Smooth muscle cell (in vitro differentiated cells): Measurements from ENCODE around the gene LDHAL6A. TPM values are rescaled to one million over a fixed set of nuclear protein-coding genes. Genes with fewer than 3 reads are reported as not detected.
"Not testable (repeated sequence)": the region's sequence is repeated elsewhere in the genome, so short reads cannot be mapped to it uniquely, and the experiment has no call there.

Experiments
- DNase-seq: peaks from one replicate; lab custom pipeline; 2025; ENCODE audit not compliant: unreplicated experiment; lab: John Stamatoyannopoulos, UW
- H2AFZ ChIP-seq: fragments of 200-600 bp; sonication (generic); 2 replicates; pipeline ENCODE4 v1.6.0; 2016; ENCODE audit warnings: antibody characterized with exemption, low read depth, mild to moderate bottlenecking
- H3F3A ChIP-seq: fragments of 200-600 bp; sonication (generic); 2 replicates; pipeline ENCODE4 v1.6.0; 2017; ENCODE audit warnings: antibody characterized with exemption, low read depth
- H3K27ac ChIP-seq: fragments of 200-600 bp; sonication (generic); 2 replicates; pipeline ENCODE4 v1.5.1; 2016; ENCODE audit warnings: low read depth, mild to moderate bottlenecking
- H3K27me3 ChIP-seq: fragments of 200-600 bp; sonication (generic); 2 replicates; pipeline ENCODE4 v1.6.1; 2016; ENCODE audit warnings: low read depth, mild to moderate bottlenecking
- H3K36me3 ChIP-seq: fragments of 200-600 bp; sonication (generic); 2 replicates; pipeline ENCODE4 v1.5.1; 2016; ENCODE audit warnings: low read depth
- H3K4me1 ChIP-seq: fragments of 200-600 bp; sonication (generic); 2 replicates; pipeline ENCODE4 v1.5.1; 2016; ENCODE audit warnings: low read depth
- H3K4me2 ChIP-seq: fragments of 200-600 bp; sonication (generic); 2 replicates; pipeline ENCODE4 v1.6.0; 2016; ENCODE audit warnings: mild to moderate bottlenecking
- H3K4me3 ChIP-seq: fragments of 200-600 bp; sonication (generic); 2 replicates; pipeline ENCODE4 v1.5.1; 2016; ENCODE audit warnings: mild to moderate bottlenecking
- H3K79me2 ChIP-seq: fragments of 200-600 bp; sonication (generic); 2 replicates; pipeline ENCODE4 v1.6.0; 2016; ENCODE audit warnings: low read depth, mild to moderate bottlenecking
- H3K9ac ChIP-seq: fragments of 200-600 bp; sonication (generic); 2 replicates; pipeline ENCODE4 v1.6.0; 2016; ENCODE audit warnings: low read depth
- H3K9me3 ChIP-seq: fragments of 200-600 bp; sonication (generic); replicated peaks from 2 replicates; pipeline ENCODE4 v1.5.1; 2016; ENCODE audit warnings: low read depth
- H4K20me1 ChIP-seq: fragments of 200-600 bp; sonication (generic); 2 replicates; pipeline ENCODE4 v1.6.0; 2016; ENCODE audit warnings: low read depth
- CTCF ChIP-seq: fragments of 200-600 bp; sonication (generic); IDR thresholded peaks from 2 replicates; pipeline ENCODE4 v1.5.1; 2017; ENCODE audit warnings: borderline replicate concordance, mild to moderate bottlenecking, antibody characterized with exemption; ENCODE audit not compliant: insufficient read depth, poor library complexity, severe bottlenecking
- WGBS: methylation state at CpG from one replicate; pipeline ENCODE4 v1.1.7; 2016; ENCODE audit warnings: low lambda C conversion rate; 5-methylcytosine and 5-hydroxymethylcytosine counted together
- polyA plus RNA-seq: library from polyadenylated mRNA; unstranded; fragments of >200 nt; fragmentation: Nextera tagmentation; extraction: Ambion mirVana; gene quantifications from 2 replicates; pipeline ENCODE4 v1.2.1, GENCODE V29; 2016
- total RNA-seq: library from RNA; depleted of rRNA; stranded (reverse); fragments of >200 nt; gene quantifications from 2 replicates; pipeline ENCODE4 v1.2.3, GENCODE V29; 2014

Gene LDHAL6A
- total RNA-seq (not detected in 2 replicates), polyA plus RNA-seq (0.06 TPM in 1 of 2 replicates, not detected in the other)

GRCh38 chr11:18455686-18456372, at the start of gene LDHAL6A:
Gene LDHAL6A (plus strand): TSS chr11:18455856. CDS start chr11:18456681, 825 bp downstream.
- H2AFZ ChIP-seq: no peak within 1 kb of the TSS
- H3K4me2 ChIP-seq: no peak within 1 kb of the TSS
- TF ChIP-seq CTCF: no peak
- H3K27ac ChIP-seq: no peak within 1 kb of the TSS
- H3K4me3 ChIP-seq: no peak within 1 kb of the TSS
- no peaks in the 10 kb centered on the region for H3K27me3 ChIP-seq
- no peak for DNase-seq
- H3K9me3 ChIP-seq: no peaks in the 10 kb centered on the region
- H3F3A ChIP-seq: no peaks in the 10 kb centered on the region
- 82% methylated on average over 47 of the region's 47 CpGs for WGBS
- H3K4me1 ChIP-seq: no peaks in the 10 kb centered on the region
- H4K20me1 ChIP-seq: no peaks in the 10 kb centered on the region
- H3K36me3 ChIP-seq: no peaks in the 10 kb centered on the region
- no peaks in the 10 kb centered on the region for H3K79me2 ChIP-seq
- no peak within 1 kb of the TSS for H3K9ac ChIP-seq

- H4K20me1 ChIP-seq: peaks cover 62% of the 10 kb centered on the region
- not testable (repeated sequence) for H3K4me3 ChIP-seq, H3K4me1 ChIP-seq, H3K9ac ChIP-seq, H2AFZ ChIP-seq, H3K27me3 ChIP-seq, H3K4me2 ChIP-seq, DNase-seq, H3K9me3 ChIP-seq
- peaks cover 65% of the 10 kb centered on the region for H3F3A ChIP-seq
- WGBS: 88% methylated on average over 3 of the region's 3 CpGs
- peaks cover 11% of the 10 kb centered on the region for H3K79me2 ChIP-seq
- H3K27ac ChIP-seq: peak overlapping the region; percentile 63
- H3K36me3 ChIP-seq: peaks cover 49% of the 10 kb centered on the region
Observed at GRCh38 chr11:18407400-18407799, 48.3 kb upstream of the LDHAL6A start.

- Histone ChIP-seq H3K9ac (no peak overlapping the region), H3K4me2 (no peak overlapping the region), H4K20me1 (peaks cover 48% of the 10 kb centered on the region), H3K4me1 (no peaks in the 10 kb centered on the region), H3K36me3 (peaks cover 37% of the 10 kb centered on the region), H3K9me3 (no peaks in the 10 kb centered on the region), H3K27ac (peak overlapping the region; percentile 63), H3K4me3 (no peak overlapping the region), H3K79me2 (no peaks in the 10 kb centered on the region), H3K27me3 (no peaks in the 10 kb centered on the region), H2AFZ (no peak overlapping the region), H3F3A (peaks cover 53% of the 10 kb centered on the region)
- no peak for TF ChIP-seq CTCF
- WGBS: 96% methylated on average over 9 of the region's 9 CpGs
- DNase-seq: no peak
Observed at GRCh38 chr11:18408558-18409291, 46.9 kb upstream of the LDHAL6A start.

- TF ChIP-seq CTCF: no peak
Observed at GRCh38 chr11:18416459-18416858, 39.2 kb upstream of the LDHAL6A start.

More at GRCh38 chr11:18416459-18416858, 39.2 kb upstream of the LDHAL6A start:
- H3K4me1 ChIP-seq: no peaks in the 10 kb centered on the region
- H3K27ac ChIP-seq: no peak overlapping the region
- H3K27me3 ChIP-seq: no peaks in the 10 kb centered on the region
- H3K9ac ChIP-seq: no peak overlapping the region
- H4K20me1 ChIP-seq: no peaks in the 10 kb centered on the region
- no peak for DNase-seq
- H3K79me2 ChIP-seq: no peaks in the 10 kb centered on the region
- no peaks in the 10 kb centered on the region for H3K9me3 ChIP-seq
- H3K36me3 ChIP-seq: no peaks in the 10 kb centered on the region
- H3K4me2 ChIP-seq: no peak overlapping the region
- no peaks in the 10 kb centered on the region for H3F3A ChIP-seq
- no peak overlapping the region for H3K4me3 ChIP-seq
- WGBS: 88% methylated on average over 2 of the region's 3 CpGs
- H2AFZ ChIP-seq: no peak overlapping the region
